H9 (cell line): ENCODE measurements around the gene TTC7B. TPM values are rescaled to one million over a fixed set of nuclear protein-coding genes. Genes with fewer than 3 reads are reported as not detected.

ENCODE experiments used
- DNase-seq: peaks from one replicate; pipeline ENCODE4 v3.0.0-alpha.2; 2017
- H2AFZ ChIP-seq: one replicate; pipeline ENCODE4 v1.6.1; 2013; ENCODE audit warnings: mild to moderate bottlenecking, low read length, control low read depth, moderate library complexity
- H2AK5ac ChIP-seq: 2 replicates; pipeline ENCODE4 v1.6.1; 2013; ENCODE audit warnings: low read length, control low read depth, mixed read lengths; ENCODE audit not compliant: insufficient read length
- H2BK120ac ChIP-seq: one replicate; pipeline ENCODE4 v1.6.1; 2013; ENCODE audit warnings: low read depth, mild to moderate bottlenecking, low read length, control low read depth, inconsistent platforms; ENCODE audit not compliant: poor library complexity, severe bottlenecking
- H2BK12ac ChIP-seq: 2 replicates; pipeline ENCODE4 v1.6.1; 2013; ENCODE audit warnings: low read length, control low read depth, mixed read lengths, low read depth; ENCODE audit not compliant: insufficient read length
- H2BK15ac ChIP-seq: 2 replicates; pipeline ENCODE4 v1.6.1; 2013; ENCODE audit warnings: low read depth, low read length, control low read depth
- H2BK20ac ChIP-seq: one replicate; pipeline ENCODE4 v1.6.1; 2013; ENCODE audit warnings: low read depth, mild to moderate bottlenecking, low read length, control low read depth, inconsistent platforms; ENCODE audit not compliant: poor library complexity, severe bottlenecking
- H2BK5ac ChIP-seq: 2 replicates; pipeline ENCODE4 v1.6.1; 2013; ENCODE audit warnings: low read length, control low read depth, mixed read lengths; ENCODE audit not compliant: insufficient read length
- H3K14ac ChIP-seq: 2 replicates; pipeline ENCODE4 v1.6.1; 2013; ENCODE audit warnings: low read length, control low read depth; ENCODE audit not compliant: insufficient read depth
- H3K18ac ChIP-seq: 2 replicates; pipeline ENCODE4 v1.6.1; 2013; ENCODE audit warnings: low read depth, mild to moderate bottlenecking, mixed read lengths, low read length, control low read depth; ENCODE audit not compliant: insufficient read length
- H3K23ac ChIP-seq: 2 replicates; pipeline ENCODE4 v1.6.1; 2013; ENCODE audit warnings: low read length, control low read depth, mixed read lengths, low read depth; ENCODE audit not compliant: insufficient read length
- H3K23me2 ChIP-seq: 2 replicates; pipeline ENCODE4 v1.6.1; 2013; ENCODE audit warnings: low read depth, mild to moderate bottlenecking, mixed read lengths, low read length, control low read depth; ENCODE audit not compliant: insufficient read length, poor library complexity, severe bottlenecking
- H3K27ac ChIP-seq: 2 replicates; pipeline ENCODE4 v1.5.1; 2013; ENCODE audit warnings: low read length, control low read depth, mixed read lengths, low read depth; ENCODE audit not compliant: insufficient read length
- H3K27me3 ChIP-seq: 2 replicates; pipeline ENCODE4 v1.6.1; 2013; ENCODE audit warnings: low read length, control low read depth, inconsistent platforms; ENCODE audit not compliant: insufficient read depth
- H3K4ac ChIP-seq: 2 replicates; pipeline ENCODE4 v1.6.1; 2013; ENCODE audit warnings: low read depth, mild to moderate bottlenecking, control low read depth, inconsistent platforms, low read length, moderate library complexity
- H3K4me1 ChIP-seq: 2 replicates; pipeline ENCODE4 v1.6.1; 2013; ENCODE audit warnings: low read length, control low read depth, inconsistent platforms; ENCODE audit not compliant: insufficient read depth
- H3K4me2 ChIP-seq: 2 replicates; pipeline ENCODE4 v1.6.1; 2013; ENCODE audit warnings: low read length, control low read depth, mixed read lengths; ENCODE audit not compliant: insufficient read length, insufficient read depth
- H3K56ac ChIP-seq: 2 replicates; pipeline ENCODE4 v1.6.1; 2013; ENCODE audit warnings: low read depth, mild to moderate bottlenecking, mixed read lengths, low read length, control low read depth; ENCODE audit not compliant: insufficient read length
- H3K79me1 ChIP-seq: 2 replicates; pipeline ENCODE4 v1.6.1; 2013; ENCODE audit warnings: low read depth, mild to moderate bottlenecking, moderate library complexity, low read length, control low read depth, inconsistent platforms; ENCODE audit not compliant: insufficient read depth, poor library complexity, severe bottlenecking
- H3K79me2 ChIP-seq: 2 replicates; pipeline ENCODE4 v1.6.1; 2013; ENCODE audit warnings: low read length, control low read depth, inconsistent platforms; ENCODE audit not compliant: insufficient read depth
- H3K9ac ChIP-seq: 2 replicates; pipeline ENCODE4 v1.6.1; 2013; ENCODE audit warnings: low read length, control low read depth, mixed read lengths; ENCODE audit not compliant: insufficient read length; ENCODE audit errors: extremely low read depth
- H3K9me3 ChIP-seq: one replicate; pipeline ENCODE4 v1.6.1; 2013; ENCODE audit warnings: low read depth, low read length, inconsistent platforms; ENCODE audit not compliant: control insufficient read depth
- H3T11ph ChIP-seq: one replicate; pipeline ENCODE4 v1.6.1; 2013; ENCODE audit warnings: mild to moderate bottlenecking, low read length, control low read depth, inconsistent platforms
- H4K20me1 ChIP-seq: one replicate; pipeline ENCODE4 v1.6.1; 2013; ENCODE audit not compliant: control insufficient read depth, insufficient read length, insufficient read depth
- H4K5ac ChIP-seq: 2 replicates; pipeline ENCODE4 v1.6.1; 2013; ENCODE audit warnings: low read depth, mild to moderate bottlenecking, mixed read lengths, low read length, control low read depth; ENCODE audit not compliant: insufficient read length
- H4K8ac ChIP-seq: replicated peaks from 2 replicates; pipeline ENCODE4 v1.6.1; 2013; ENCODE audit warnings: low read length, control low read depth, mixed read lengths, low read depth; ENCODE audit not compliant: insufficient read length
- H4K91ac ChIP-seq: 2 replicates; pipeline ENCODE4 v1.6.1; 2013; ENCODE audit warnings: low read depth, mild to moderate bottlenecking, moderate library complexity, mixed read lengths, low read length, control low read depth; ENCODE audit not compliant: insufficient read length
- H3K27ac Mint-ChIP-seq, 3 experiments: 2 replicates in 2 of 3; 3 replicates in 1 of 3; pipeline ENCODE4 v1.8.0; 2020 to 2021; ENCODE audit warnings: mixed read lengths in 3 of 3, mild to moderate bottlenecking in 1 of 3, moderate library complexity in 1 of 3
- H3K27me3 Mint-ChIP-seq: 2 replicates; pipeline ENCODE4 v1.8.0; 2021; ENCODE audit warnings: low read depth, mild to moderate bottlenecking, moderate library complexity, mixed read lengths
- H3K36me3 Mint-ChIP-seq, 3 experiments: 2 replicates in 2 of 3; 3 replicates in 1 of 3; pipeline ENCODE4 v1.8.0; 2020 to 2021; ENCODE audit warnings: low read depth in 3 of 3, mixed read lengths in 3 of 3; ENCODE audit not compliant: insufficient read depth in 1 of 3
- H3K4me1 Mint-ChIP-seq, 2 experiments: 2 replicates each; pipeline ENCODE4 v1.8.0; 2020; ENCODE audit warnings: mixed read lengths in 2 of 2
- H3K4me3 Mint-ChIP-seq, 2 experiments: 2 replicates in 1 of 2; 3 replicates in 1 of 2; pipeline ENCODE4 v1.8.0; 2020 to 2021; ENCODE audit warnings: mild to moderate bottlenecking in 2 of 2, mixed read lengths in 2 of 2, moderate library complexity in 1 of 2
- H3K9me3 Mint-ChIP-seq, 2 experiments: 2 replicates in 1 of 2; 3 replicates in 1 of 2; pipeline ENCODE4 v1.8.0; 2020; ENCODE audit warnings: mild to moderate bottlenecking in 2 of 2, mixed read lengths in 2 of 2, moderate library complexity in 1 of 2
- CTCF ChIP-seq: fragments of 200-600 bp; sonication (generic); conservative IDR thresholded peaks from 3 replicates; pipeline ENCODE4 v1.8.0; 2021; ENCODE audit warnings: antibody characterized with exemption, mild to moderate bottlenecking
- WGBS: extraction: QIAGEN DNeasy Blood & Tissue Kit; methylation state at CpG from one replicate; pipeline ENCODE4 v1.1.7; 2013; ENCODE audit warnings: missing lambda C conversion rate, low lambda C conversion rate, mixed read lengths; ENCODE audit not compliant: insufficient read length; ENCODE audit errors: extremely low coverage; 5-methylcytosine and 5-hydroxymethylcytosine counted together
- total RNA-seq: library from RNA; stranded (reverse); gene quantifications from 2 replicates; pipeline ENCODE4 v1.2.1, GENCODE V29; 2021

TTC7B gene
- total RNA-seq, 1 experiment from 2014 or later: 33.7 TPM

GRCh38 chr14:90714811-90715210, 101.4 kb downstream of the TTC7B start:
- Histone ChIP-seq H2AK5ac (no peak overlapping the region), H3K14ac (no peak overlapping the region), H4K91ac (no peak overlapping the region), H3K79me2 (no peaks in the 10 kb centered on the region), H4K8ac (no peak overlapping the region), H3K23ac (no peak overlapping the region), H2BK20ac (no peak overlapping the region), H3K23me2 (no peaks in the 10 kb centered on the region), H4K5ac (no peak overlapping the region), H3K4me1 (peaks cover 2% of the 10 kb centered on the region; the same call in 1 of the 2 replicates), H2AFZ (no peak overlapping the region), H3K4ac (no peak overlapping the region), H3K27me3 (no peaks in the 10 kb centered on the region), H3K79me1 (no peaks in the 10 kb centered on the region), H3K56ac (no peak overlapping the region), H4K20me1 (no peaks in the 10 kb centered on the region), H3K27ac (no peak overlapping the region), H3T11ph (no peak overlapping the region), H2BK120ac (no peak overlapping the region), H2BK12ac (no peak overlapping the region), H3K4me2 (no peak overlapping the region), H3K9me3 (no peaks in the 10 kb centered on the region), H3K18ac (no peak overlapping the region), H2BK5ac (no peak overlapping the region), H2BK15ac (no peak overlapping the region), H3K9ac (no peak overlapping the region)
- Mint-ChIP-seq H3K4me1 (peaks cover 20 to 24% of the 10 kb centered on the region in 2 experiments), H3K36me3 (0 out of 7 replicates have a peak, but pooled peaks cover 0 to 7% (median 0%) of the 10 kb centered on the region in 3 experiments), H3K27me3 (no peaks in the 10 kb centered on the region), H3K27ac (0 out of 7 replicates have a peak overlapping the region, but pooled peaks of 1 of the 3 experiments have one; percentile 27), H3K9me3 (no peaks in the 10 kb centered on the region), H3K4me3 (no peak overlapping the region)
- WGBS: no CpG with 5 or more reads among the region's 1 CpG
- DNase-seq: no peak
- TF ChIP-seq CTCF: no peak
